ENCODE results near the gene NTRK2. TPM values are rescaled to one million over a fixed set of nuclear protein-coding genes. Genes with fewer than 3 reads are reported as not detected.
A peak's percentile ranks its signal among the peaks of the same experiment; 100 is the strongest.
"Not testable (repeated sequence)": the region's sequence is repeated elsewhere in the genome, so short reads cannot be mapped to it uniquely, and the experiment has no call there.

Gene NTRK2
- total RNA-seq, 3 donors from 2014 or later = 1.7 to 3.5 (median 2.5) TPM

GRCh38 chr9:84891924-84892323 lies 222.4 kb downstream of the NTRK2 start:
- intact Hi-C loops (cut with DNase I, micrococcal nuclease) = loop anchor here in 1 of 2 donors (10.0 kb wide), 1 partner anchor 97 kb away; no protein-coding TSS in a partner anchor
- DNase-seq (no peak), ATAC-seq (peak; percentile 20)
- Histone ChIP-seq H3K4me3 (no peak overlapping the region), H3K36me3 (ENCODE audit: low read depth) (no peaks in the 10 kb centered on the region), H3K4me1 (ENCODE audit: low read depth) (peaks cover 23% of the 10 kb centered on the region), H3K9me3 (no peaks in the 10 kb centered on the region)
- TF ChIP-seq CTCF (IDR thresholded peaks at IDR 0.05) = no peak

- Histone ChIP-seq H3K4me3 (no peak overlapping the region), H3K36me3 (ENCODE audit: low read depth) (no peaks in the 10 kb centered on the region), H3K4me1 (ENCODE audit: low read depth) (peaks cover 23% of the 10 kb centered on the region), H3K9me3 (no peaks in the 10 kb centered on the region)
- no peak for TF ChIP-seq CTCF (IDR thresholded peaks at IDR 0.05)
- intact Hi-C loops (cut with DNase I, micrococcal nuclease) = loop anchor here in 1 of 2 donors (10.0 kb wide), 1 partner anchor 99 kb away; no protein-coding TSS in a partner anchor
- no peak for DNase-seq
- ATAC-seq = no peak
Observed at GRCh38 chr9:84893419-84894128, 224.0 kb downstream of the NTRK2 start.

GRCh38 chr9:84894859-84895258 lies 225.3 kb downstream of the NTRK2 start:
- no peak for TF ChIP-seq CTCF (IDR thresholded peaks at IDR 0.05)
- peak in 1 of 3 donors; percentile 31 for DNase-seq
- H3K9me3 ChIP-seq = no peaks in the 10 kb centered on the region
- ATAC-seq = peak; percentile 93
- intact Hi-C loops (cut with DNase I, micrococcal nuclease) = loop anchor here in 1 of 2 donors (10.0 kb wide), 1 partner anchor 100 kb away; no protein-coding TSS in a partner anchor
- peaks cover 23% of the 10 kb centered on the region for H3K4me1 ChIP-seq (ENCODE audit: low read depth)
- H3K36me3 ChIP-seq (ENCODE audit: low read depth) = no peaks in the 10 kb centered on the region
- H3K4me3 ChIP-seq = no peak overlapping the region

- Histone ChIP-seq H3K9me3 (no peaks in the 10 kb centered on the region), H3K4me3 (no peak overlapping the region), H3K36me3 (ENCODE audit: low read depth) (no peaks in the 10 kb centered on the region), H3K4me1 (ENCODE audit: low read depth) (peaks cover 18% of the 10 kb centered on the region)
- no peak for DNase-seq
- no peak for ATAC-seq
- intact Hi-C loops (cut with DNase I, micrococcal nuclease) = loop anchor here in 1 of 2 donors (10.0 kb wide), 1 partner anchor 103 kb away; no protein-coding TSS in a partner anchor
- no peak for TF ChIP-seq CTCF (IDR thresholded peaks at IDR 0.05)
Observed at GRCh38 chr9:84897362-84898094, 228.0 kb downstream of the NTRK2 start.

- TF ChIP-seq CTCF (IDR thresholded peaks at IDR 0.05) = no peak
- intact Hi-C loops (cut with DNase I, micrococcal nuclease) = loop anchor here in 1 of 2 donors (10.0 kb wide), 1 partner anchor 103 kb away; no protein-coding TSS in a partner anchor
- ATAC-seq (no peak), DNase-seq (no peak)
- Histone ChIP-seq H3K4me1 (ENCODE audit: low read depth) (peaks cover 13% of the 10 kb centered on the region), H3K9me3 (no peaks in the 10 kb centered on the region), H3K4me3 (no peak overlapping the region), H3K36me3 (ENCODE audit: low read depth) (no peaks in the 10 kb centered on the region)
Observed at GRCh38 chr9:84898188-84898587, 228.7 kb downstream of the NTRK2 start.

GRCh38 chr9:84898618-84899017 lies 229.1 kb downstream of the NTRK2 start:
- not testable (repeated sequence) for H3K36me3 ChIP-seq (ENCODE audit: low read depth); H3K4me3 ChIP-seq; ATAC-seq; DNase-seq; H3K9me3 ChIP-seq
- H3K4me1 ChIP-seq (ENCODE audit: low read depth) = peaks cover 13% of the 10 kb centered on the region
- intact Hi-C loops (cut with DNase I, micrococcal nuclease) = loop anchor here in 1 of 2 donors (10.0 kb wide), 1 partner anchor 104 kb away; no protein-coding TSS in a partner anchor

Data from mucosa of descending colon (tissue), 3 donors.